Common myeloid progenitor, CD34-positive (primary cell): ENCODE measurements around the gene TRAK2.

Experiments
- CTCF ChIA-PET: fragments of 350-600 bp; sonication (Branson Sonifier 250); formaldehyde crosslinking; loops from one replicate; lab custom pipeline; 2021; ENCODE audit warnings: antibody characterized with exemption; lab: Charles Lee
- POLR2A ChIA-PET: fragments of 350-600 bp; sonication (Branson Sonifier 250); formaldehyde crosslinking; loops from one replicate; lab custom pipeline; 2021; ENCODE audit warnings: antibody characterized with exemption; lab: Charles Lee
- DNase-seq, 3 donors: peaks; one replicate each; pipeline versions ENCODE4 v3.0.0 to v3.0.0-alpha.2; 2013
- H3K27ac ChIP-seq, 2 experiments: 1 replicate in 1 of 2; 2 replicates in 1 of 2; pipeline ENCODE4 v1.7.0; 2013; ENCODE audit warnings: inconsistent platforms in 2 of 2, low read length in 2 of 2, mild to moderate bottlenecking in 2 of 2, low read depth in 1 of 2, moderate library complexity in 1 of 2; ENCODE audit not compliant: severe bottlenecking in 2 of 2, insufficient read depth in 1 of 2, poor library complexity in 1 of 2
- H3K27me3 ChIP-seq, 5 experiments: replicated peaks in 2 of 5; 1 replicate in 3 of 5; 2 replicates in 2 of 5; pipeline versions ENCODE4 v1.6.1 to v1.7.0; 2013; ENCODE audit warnings: low read length in 4 of 5, mild to moderate bottlenecking in 2 of 5, moderate library complexity in 2 of 5, inconsistent platforms in 1 of 5; ENCODE audit not compliant: insufficient read depth in 5 of 5, control insufficient read depth in 4 of 5
- H3K36me3 ChIP-seq, 4 experiments: 1 replicate in 2 of 4; 2 replicates in 2 of 4; pipeline versions ENCODE4 v1.6.1 to v1.7.0; 2013; ENCODE audit warnings: low read length in 3 of 4, control low read depth in 1 of 4, mild to moderate bottlenecking in 1 of 4; ENCODE audit not compliant: control insufficient read depth in 4 of 4, insufficient read depth in 4 of 4
- H3K4me1 ChIP-seq, 4 experiments: 1 replicate in 3 of 4; 2 replicates in 1 of 4; pipeline versions ENCODE4 v1.6.1 to v1.7.1; 2013; ENCODE audit warnings: low read length in 3 of 4, mild to moderate bottlenecking in 3 of 4, control low read depth in 1 of 4, inconsistent platforms in 1 of 4, moderate library complexity in 1 of 4; ENCODE audit not compliant: control insufficient read depth in 4 of 4, insufficient read depth in 4 of 4; ENCODE audit errors: control extremely low read depth in 1 of 4
- H3K4me3 ChIP-seq, 7 experiments: 1 replicate in 4 of 7; 2 replicates in 3 of 7; pipeline versions ENCODE4 v1.5.1 to v1.7.0; 2013; ENCODE audit warnings: mild to moderate bottlenecking in 7 of 7, low read length in 6 of 7, moderate library complexity in 6 of 7, inconsistent platforms in 2 of 7, low read depth in 2 of 7, control low read depth in 1 of 7; ENCODE audit not compliant: insufficient read depth in 4 of 7, control insufficient read depth in 1 of 7; ENCODE audit errors: extremely low read depth in 1 of 7
- H3K9me3 ChIP-seq, 5 experiments: 1 replicate in 4 of 5; 2 replicates in 1 of 5; pipeline versions ENCODE4 v1.6.1 to v1.7.1; 2013; ENCODE audit warnings: low read length in 4 of 5, mild to moderate bottlenecking in 2 of 5, inconsistent platforms in 1 of 5, low read depth in 1 of 5, moderate library complexity in 1 of 5; ENCODE audit not compliant: control insufficient read depth in 4 of 5, insufficient read depth in 2 of 5; ENCODE audit errors: control extremely low read depth in 1 of 5
- WGBS: methylation state at CpG from one replicate; pipeline ENCODE4 v1.1.5; 2013; ENCODE audit not compliant: insufficient coverage; 5-methylcytosine and 5-hydroxymethylcytosine counted together

The TRAK2 gene

DNA sequence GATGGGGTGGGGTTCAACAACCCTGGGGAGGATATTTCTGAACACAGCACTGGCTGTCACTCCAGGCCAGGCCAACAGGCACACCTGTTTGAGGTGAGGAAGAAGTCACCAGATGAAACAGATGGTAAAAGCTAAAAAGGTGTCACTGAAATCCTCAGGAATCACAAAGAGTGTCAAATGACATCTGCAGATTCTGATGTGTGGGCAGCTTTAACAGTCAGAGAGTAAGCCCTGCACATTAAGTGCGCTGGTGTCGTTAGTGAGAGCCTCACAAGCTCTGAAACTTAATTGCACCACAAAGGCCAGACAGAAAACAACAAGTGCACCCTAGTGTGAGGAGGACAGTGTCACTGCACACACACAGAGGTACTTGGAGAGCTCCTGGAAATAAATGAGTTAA, 107.7 kb downstream of the TRAK2 start:
- ChIA-PET CTCF (interaction anchor here (1.0 kb wide), 1 partner anchor 20 kb away, joined by 4 read pairs; no protein-coding TSS in a partner anchor), POLR2A (interaction anchor here (1.0 kb wide), 1 partner anchor 8 kb away, joined by 3 read pairs; no protein-coding TSS in a partner anchor)
- Histone ChIP-seq H3K27me3 (no peaks in the 10 kb centered on the region), H3K27ac (no peak overlapping the region), H3K36me3 (no peaks in the 10 kb centered on the region), H3K4me1 (no peaks in the 10 kb centered on the region), H3K4me3 (no peak overlapping the region), H3K9me3 (peaks cover 0 to 8% (median 3%) of the 10 kb centered on the region in 5 experiments)
- 100% methylated on average over 2 of the region's 2 CpGs for WGBS
- no peak for DNase-seq

DNA sequence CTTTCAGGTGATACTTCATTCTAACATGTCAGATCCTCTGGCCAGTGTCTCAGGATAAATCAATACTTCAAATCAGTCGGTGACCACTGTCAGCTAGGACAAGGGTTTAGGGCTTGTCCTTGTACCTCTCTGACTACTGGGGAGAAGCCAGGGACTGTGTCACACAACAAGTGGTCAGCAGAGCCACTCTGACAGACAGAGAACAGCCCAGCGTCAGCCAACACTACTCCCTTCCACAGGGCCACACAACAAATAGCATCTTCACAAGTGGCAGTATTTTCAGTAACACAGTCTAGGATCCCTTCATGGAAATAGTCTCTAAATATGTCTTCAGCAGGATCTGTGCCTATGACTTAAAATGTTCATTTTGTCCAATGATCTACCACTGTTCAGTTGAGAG, 108.3 kb downstream of the TRAK2 start:
- Histone ChIP-seq H3K27ac (no peak overlapping the region), H3K4me1 (no peaks in the 10 kb centered on the region), H3K9me3 (peaks cover 0 to 8% (median 4%) of the 10 kb centered on the region in 5 experiments), H3K4me3 (no peak overlapping the region), H3K36me3 (no peaks in the 10 kb centered on the region), H3K27me3 (no peaks in the 10 kb centered on the region)
- POLR2A ChIA-PET = no interaction called here
- CTCF ChIA-PET = no interaction called here
- no peak for DNase-seq
- WGBS = 90% methylated on average over 2 of the region's 2 CpGs

- no peaks in the 10 kb centered on the region for H3K4me1 ChIP-seq
- no peak for DNase-seq
- H3K4me3 ChIP-seq = no peak overlapping the region
- H3K36me3 ChIP-seq = no peaks in the 10 kb centered on the region
- CTCF ChIA-PET = no interaction called here
- no peaks in the 10 kb centered on the region for H3K27me3 ChIP-seq
- H3K27ac ChIP-seq = no peak overlapping the region
- peaks cover 0 to 4% (median 1%) of the 10 kb centered on the region in 5 experiments for H3K9me3 ChIP-seq
- POLR2A ChIA-PET = no interaction called here
- no CpG with 5 or more reads among the region's 1 CpG for WGBS
Observed at GRCh38 chr2:201329409-201329808, 121.8 kb downstream of the TRAK2 start.

DNA sequence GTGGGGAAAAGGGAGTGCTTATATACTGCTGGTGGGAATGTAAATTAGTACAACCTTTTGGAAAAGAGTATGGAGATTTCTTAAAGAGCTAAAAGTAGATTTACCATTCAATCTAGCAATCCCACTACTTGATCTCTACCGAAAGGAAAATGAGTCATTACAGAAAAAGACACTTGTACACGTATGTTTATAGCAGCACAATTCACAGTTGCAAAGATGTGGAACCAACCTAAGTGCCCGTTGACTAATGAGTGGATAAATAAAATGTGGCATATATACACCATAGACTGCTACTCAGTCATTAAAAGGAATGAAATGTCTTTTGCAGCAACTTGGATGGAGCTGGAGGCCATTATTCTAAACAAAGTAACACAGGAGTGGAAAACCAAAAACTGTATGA, 123.6 kb downstream of the TRAK2 start:
- no peak for DNase-seq
- ChIA-PET CTCF (no interaction called here), POLR2A (no interaction called here)
- no peak overlapping the region for H3K4me3 ChIP-seq
- WGBS = no CpG with 5 or more reads among the region's 3 CpGs
- H3K27me3 ChIP-seq = no peaks in the 10 kb centered on the region
- H3K4me1 ChIP-seq = no peaks in the 10 kb centered on the region
- H3K9me3 ChIP-seq = peaks cover 2 to 14% (median 4%) of the 10 kb centered on the region in 5 experiments
- H3K36me3 ChIP-seq = no peaks in the 10 kb centered on the region
- no peak overlapping the region for H3K27ac ChIP-seq
